ENCODE data around the gene NCAPD3.
"Not testable (repeated sequence)": the region's sequence is repeated elsewhere in the genome, so short reads cannot be mapped to it uniquely, and the experiment has no call there.

GRCh38 chr11:134113787-134114186 lies 110.0 kb downstream of the NCAPD3 start:
- TF ChIP-seq YY1 (IDR thresholded peaks at IDR 0.05); CTCF (IDR thresholded peaks at IDR 0.05; ENCODE audit: low read depth, low read length, missing input control); JUND (IDR thresholded peaks at IDR 0.05); ATF3 (IDR thresholded peaks at IDR 0.05); MAX (IDR thresholded peaks at IDR 0.05); EGR1 (IDR thresholded peaks at IDR 0.05; ENCODE audit: low read depth in 2 of 2); RAD21 (IDR thresholded peaks at IDR 0.05); TAF1 (conservative IDR thresholded peaks at IDR 0.05); GABPA (IDR thresholded peaks at IDR 0.05 in 1 of 2, conservative IDR thresholded peaks at IDR 0.05 in 1 of 2); NR2F2 (IDR thresholded peaks at IDR 0.05): not testable (repeated sequence)

All from liver (tissue), 3 donors.